22Rv1 (cell line): Measurements from ENCODE around the gene RFX7.

Experiments
- H3K27ac ChIP-seq: fragments of 450-650 bp; 2 replicates; pipeline ENCODE4 v1.5.1; 2017
- CTCF ChIP-seq: fragments of 450-650 bp; IDR thresholded peaks from 2 replicates; pipeline ENCODE4 v1.5.1; 2017; ENCODE audit warnings: mild to moderate bottlenecking
- ZFX ChIP-seq: fragments of 450-650 bp; IDR thresholded peaks from 2 replicates; pipeline ENCODE4 v1.6.1; 2017; ENCODE audit warnings: antibody characterized with exemption, borderline replicate concordance

The RFX7 gene

DNA sequence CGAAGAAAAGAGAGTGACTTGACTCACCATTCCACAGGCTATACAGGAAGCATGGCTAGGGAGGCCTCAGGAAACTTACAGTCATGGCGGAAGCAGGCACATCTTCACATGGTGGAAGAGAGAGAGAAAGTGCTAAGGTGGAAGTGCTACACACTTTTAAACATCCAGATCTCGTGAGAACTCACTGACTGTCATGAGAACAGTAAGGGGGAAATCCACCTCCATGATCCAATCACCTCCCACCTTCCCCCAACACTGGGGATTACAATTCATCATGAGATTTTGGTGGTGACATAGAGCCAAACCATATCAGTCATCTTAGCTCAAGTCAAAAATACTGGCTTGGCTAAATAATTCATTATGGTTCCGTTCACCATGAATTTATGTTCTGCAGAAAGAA lies 205.0 kb downstream of the RFX7 start:
- no peak for TF ChIP-seq CTCF
- no peak for TF ChIP-seq ZFX
- no peak overlapping the region for H3K27ac ChIP-seq

DNA sequence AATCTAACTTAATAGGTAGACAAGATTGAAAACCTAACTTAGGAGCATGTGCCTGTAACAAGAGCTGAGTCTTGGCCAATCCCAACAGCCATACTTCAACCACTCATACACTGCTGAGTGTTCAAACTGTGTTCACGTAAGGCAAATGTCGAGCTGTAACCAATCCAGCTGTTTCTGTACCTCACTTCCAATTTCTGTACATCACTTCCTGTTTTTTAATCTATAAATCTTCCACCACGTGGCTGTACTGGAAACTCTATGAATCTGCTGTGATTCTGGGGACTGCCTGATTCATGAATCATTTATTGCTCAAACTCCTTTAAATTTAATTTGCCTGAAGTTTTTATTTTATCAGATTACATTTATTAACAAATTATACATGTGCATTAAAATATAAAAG lies 205.7 kb downstream of the RFX7 start:
- no peak overlapping the region for H3K27ac ChIP-seq
- no peak for TF ChIP-seq ZFX
- TF ChIP-seq CTCF, result no peak
